ENCODE measurements around the gene SDSL. TPM values are rescaled to one million over a fixed set of nuclear protein-coding genes. Genes with fewer than 3 reads are reported as not detected.
A peak's percentile ranks its signal among the peaks of the same experiment; 100 is the strongest.

The SDSL gene
- total and polyA plus RNA-seq, 2 of the 13 experiments (the other 11 are each of a cell fraction or from before 2014, with no cell fraction given) = 1.2 to 1.7 TPM

GRCh38 chr12:113413488-113413939 is 8.7 kb upstream of the SDSL start (continued):
- TF ChIP-seq, protein P1, sequence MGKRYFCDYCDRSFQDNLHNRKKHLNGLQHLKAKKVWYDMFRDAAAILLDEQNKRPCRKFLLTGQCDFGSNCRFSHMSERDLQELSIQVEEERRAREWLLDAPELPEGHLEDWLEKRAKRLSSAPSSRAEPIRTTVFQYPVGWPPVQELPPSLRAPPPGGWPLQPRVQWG (CRISPR knock-in tag; IDR thresholded peaks at IDR 0.05; ENCODE audit: borderline replicate concordance, low read depth) = no peak
- TF ChIP-seq ZNF75D (CRISPR knock-in tag; IDR thresholded peaks at IDR 0.05; ENCODE audit: borderline replicate concordance) = no peak
- TF ChIP-seq, protein P2, sequence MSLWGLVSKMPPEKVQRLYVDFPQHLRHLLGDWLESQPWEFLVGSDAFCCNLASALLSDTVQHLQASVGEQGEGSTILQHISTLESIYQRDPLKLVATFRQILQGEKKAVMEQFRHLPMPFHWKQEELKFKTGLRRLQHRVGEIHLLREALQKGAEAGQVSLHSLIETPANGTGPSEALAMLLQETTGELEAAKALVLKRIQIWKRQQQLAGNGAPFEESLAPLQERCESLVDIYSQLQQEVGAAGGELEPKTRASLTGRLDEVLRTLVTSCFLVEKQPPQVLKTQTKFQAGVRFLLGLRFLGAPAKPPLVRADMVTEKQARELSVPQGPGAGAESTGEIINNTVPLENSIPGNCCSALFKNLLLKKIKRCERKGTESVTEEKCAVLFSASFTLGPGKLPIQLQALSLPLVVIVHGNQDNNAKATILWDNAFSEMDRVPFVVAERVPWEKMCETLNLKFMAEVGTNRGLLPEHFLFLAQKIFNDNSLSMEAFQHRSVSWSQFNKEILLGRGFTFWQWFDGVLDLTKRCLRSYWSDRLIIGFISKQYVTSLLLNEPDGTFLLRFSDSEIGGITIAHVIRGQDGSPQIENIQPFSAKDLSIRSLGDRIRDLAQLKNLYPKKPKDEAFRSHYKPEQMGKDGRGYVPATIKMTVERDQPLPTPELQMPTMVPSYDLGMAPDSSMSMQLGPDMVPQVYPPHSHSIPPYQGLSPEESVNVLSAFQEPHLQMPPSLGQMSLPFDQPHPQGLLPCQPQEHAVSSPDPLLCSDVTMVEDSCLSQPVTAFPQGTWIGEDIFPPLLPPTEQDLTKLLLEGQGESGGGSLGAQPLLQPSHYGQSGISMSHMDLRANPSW (CRISPR knock-in tag; IDR thresholded peaks at IDR 0.05; ENCODE audit: borderline replicate concordance) = no peak
- peak; percentile 28; the same call in 1 of the 2 replicates for TF ChIP-seq CEBPB (IDR thresholded peaks at IDR 0.05; ENCODE audit: borderline replicate concordance, low read depth, low read length)
- no peak for TF ChIP-seq CREBL2 (CRISPR knock-in tag; IDR thresholded peaks at IDR 0.05; ENCODE audit: borderline replicate concordance)
- TF ChIP-seq ZMYM3 (CRISPR knock-in tag; IDR thresholded peaks at IDR 0.05) = peak; percentile 30; the same call in 1 of the 2 replicates
- no peak for TF ChIP-seq SPEN (CRISPR knock-in tag; IDR thresholded peaks at IDR 0.05; ENCODE audit: low read depth)
- no peak for TF ChIP-seq ZFX (CRISPR knock-in tag; IDR thresholded peaks at IDR 0.05; ENCODE audit: low read depth)
- TF ChIP-seq ZNF629 (CRISPR knock-in tag; conservative IDR thresholded peaks at IDR 0.05) = peak; percentile 85
- TF ChIP-seq ARID3A (IDR thresholded peaks at IDR 0.05; ENCODE audit: low read depth, low read length) = no peak
- no peak for TF ChIP-seq ZNF235 (CRISPR knock-in tag; IDR thresholded peaks at IDR 0.05; ENCODE audit: borderline replicate concordance)
- TF ChIP-seq ZNF275 (CRISPR knock-in tag; IDR thresholded peaks at IDR 0.05; ENCODE audit: borderline replicate concordance) = no peak
- TF ChIP-seq RXRA (CRISPR knock-in tag; IDR thresholded peaks at IDR 0.05) = 0 out of 2 replicates have a peak, but pooled peaks have one; percentile 34
- TF ChIP-seq ZNF543 (CRISPR knock-in tag; IDR thresholded peaks at IDR 0.05) = no peak
- TF ChIP-seq ZSCAN20 (CRISPR knock-in tag; IDR thresholded peaks at IDR 0.05; ENCODE audit: borderline replicate concordance) = no peak
- peak; percentile 23; the same call in 1 of the 2 replicates for TF ChIP-seq RXRB (CRISPR knock-in tag; IDR thresholded peaks at IDR 0.05; ENCODE audit: borderline replicate concordance)
- TF ChIP-seq MLX (CRISPR knock-in tag; IDR thresholded peaks at IDR 0.05) = no peak
- TF ChIP-seq REL (CRISPR knock-in tag; conservative IDR thresholded peaks at IDR 0.05) = no peak
- no peak for TF ChIP-seq ZNF101 (CRISPR knock-in tag; IDR thresholded peaks at IDR 0.05; ENCODE audit: borderline replicate concordance, low read depth)
- TF ChIP-seq THAP11 (CRISPR knock-in tag; IDR thresholded peaks at IDR 0.05) = 0 out of 2 replicates have a peak, but pooled peaks have one; percentile 16
- TF ChIP-seq HHEX (CRISPR knock-in tag; IDR thresholded peaks at IDR 0.05) = no peak
- TF ChIP-seq, protein P3, sequence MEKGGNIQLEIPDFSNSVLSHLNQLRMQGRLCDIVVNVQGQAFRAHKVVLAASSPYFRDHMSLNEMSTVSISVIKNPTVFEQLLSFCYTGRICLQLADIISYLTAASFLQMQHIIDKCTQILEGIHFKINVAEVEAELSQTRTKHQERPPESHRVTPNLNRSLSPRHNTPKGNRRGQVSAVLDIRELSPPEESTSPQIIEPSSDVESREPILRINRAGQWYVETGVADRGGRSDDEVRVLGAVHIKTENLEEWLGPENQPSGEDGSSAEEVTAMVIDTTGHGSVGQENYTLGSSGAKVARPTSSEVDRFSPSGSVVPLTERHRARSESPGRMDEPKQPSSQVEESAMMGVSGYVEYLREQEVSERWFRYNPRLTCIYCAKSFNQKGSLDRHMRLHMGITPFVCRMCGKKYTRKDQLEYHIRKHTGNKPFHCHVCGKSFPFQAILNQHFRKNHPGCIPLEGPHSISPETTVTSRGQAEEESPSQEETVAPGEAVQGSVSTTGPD (CRISPR knock-in tag; IDR thresholded peaks at IDR 0.05) = no peak
